Liver (tissue), 9 donors: ENCODE measurements around the gene RTN4RL2. TPM values are rescaled to one million over a fixed set of nuclear protein-coding genes. Genes with fewer than 3 reads are reported as not detected.

Experiments used
- DNase-seq: peaks from one replicate; pipeline ENCODE4 v3.0.0-alpha.2; 2017; ENCODE audit warnings: low spot score
- H3K27ac ChIP-seq, 2 donors: one replicate each; pipeline ENCODE4 v1.7.0; 2013; ENCODE audit warnings: inconsistent platforms in 2 of 2, low read length in 2 of 2, control low read depth in 1 of 2, low read depth in 1 of 2, mild to moderate bottlenecking in 1 of 2
- H3K27me3 ChIP-seq, 4 donors: one replicate each; pipeline versions ENCODE4 v1.6.1 to v1.7.0; 2013; ENCODE audit warnings: low read length in 3 of 4, inconsistent platforms in 1 of 4, mild to moderate bottlenecking in 1 of 4, moderate library complexity in 1 of 4; ENCODE audit not compliant: control insufficient read depth in 4 of 4, insufficient read depth in 4 of 4
- H3K36me3 ChIP-seq, 4 donors: one replicate each; pipeline versions ENCODE4 v1.6.1 to v1.7.0; 2013; ENCODE audit warnings: low read length in 3 of 4, mild to moderate bottlenecking in 3 of 4, low read depth in 1 of 4, moderate library complexity in 1 of 4; ENCODE audit not compliant: control insufficient read depth in 4 of 4, insufficient read depth in 3 of 4
- H3K4me1 ChIP-seq, 4 donors: one replicate each; pipeline versions ENCODE4 v1.6.1 to v1.7.0; 2013; ENCODE audit warnings: low read length in 3 of 4, mild to moderate bottlenecking in 3 of 4, moderate library complexity in 1 of 4; ENCODE audit not compliant: control insufficient read depth in 4 of 4, insufficient read depth in 4 of 4
- H3K4me3 ChIP-seq, 3 donors: one replicate each; pipeline versions ENCODE4 v1.6.1 to v1.7.0; 2013; ENCODE audit warnings: low read length in 3 of 3, control low read depth in 1 of 3, low read depth in 1 of 3, mild to moderate bottlenecking in 1 of 3
- H3K9ac ChIP-seq, 2 donors: one replicate each; pipeline ENCODE4 v1.7.0; 2013; ENCODE audit warnings: low read length in 2 of 2, mild to moderate bottlenecking in 2 of 2, moderate library complexity in 2 of 2, control low read depth in 1 of 2, low read depth in 1 of 2
- H3K9me3 ChIP-seq, 4 donors: one replicate each; pipeline versions ENCODE4 v1.6.1 to v1.7.0; 2013; ENCODE audit warnings: low read length in 3 of 4; ENCODE audit not compliant: control insufficient read depth in 4 of 4
- CTCF ChIP-seq: fragments of 150-350 bp; IDR thresholded peaks from 2 replicates; pipeline ENCODE4 v1.5.1; 2017; ENCODE audit warnings: improper control_type of control experiment, low read depth, low read length; ENCODE audit not compliant: missing input control
- EGR1 ChIP-seq, 2 donors: IDR thresholded peaks; 2 replicates each; pipeline ENCODE4 v1.6.1; 2016 to 2018; ENCODE audit warnings: antibody characterized with exemption in 2 of 2, low read depth in 2 of 2
- FOXA1 ChIP-seq: IDR thresholded peaks from 2 replicates; pipeline ENCODE4 v1.6.1; 2016; ENCODE audit warnings: antibody characterized with exemption
- GABPA ChIP-seq, 2 donors: IDR thresholded peaks in 1 of 2; conservative IDR thresholded peaks in 1 of 2; 2 replicates each; pipeline ENCODE4 v1.6.1; 2016; ENCODE audit warnings: antibody characterized with exemption in 2 of 2, mild to moderate bottlenecking in 1 of 2, moderate library complexity in 1 of 2
- HNF4A ChIP-seq, 2 donors: conservative IDR thresholded peaks; 2 replicates each; pipeline ENCODE4 v1.6.1; 2016; ENCODE audit warnings: antibody characterized with exemption in 2 of 2, mild to moderate bottlenecking in 2 of 2
- HNF4G ChIP-seq: IDR thresholded peaks from 2 replicates; pipeline ENCODE4 v1.6.1; 2016; ENCODE audit warnings: antibody characterized with exemption
- NR2F2 ChIP-seq: IDR thresholded peaks from 2 replicates; pipeline ENCODE4 v1.6.1; 2016; ENCODE audit warnings: antibody characterized with exemption
- REST ChIP-seq: IDR thresholded peaks from 2 replicates; pipeline ENCODE4 v1.6.1; 2016; ENCODE audit warnings: antibody characterized with exemption, mild to moderate bottlenecking
- RXRA ChIP-seq, 2 donors: IDR thresholded peaks; 2 replicates each; pipeline ENCODE4 v1.6.1; 2017 to 2018; ENCODE audit warnings: antibody characterized with exemption in 2 of 2, mild to moderate bottlenecking in 1 of 2
- SP1 ChIP-seq: IDR thresholded peaks from 2 replicates; pipeline ENCODE4 v1.6.1; 2018; ENCODE audit warnings: antibody characterized with exemption, mild to moderate bottlenecking
- ZBTB33 ChIP-seq: IDR thresholded peaks from 2 replicates; pipeline ENCODE4 v1.6.1; 2016; ENCODE audit warnings: antibody characterized with exemption
- WGBS: extraction: QIAGEN DNeasy Blood & Tissue Kit; methylation state at CpG from one replicate; pipeline ENCODE4 v1.1.7; 2013; 5-methylcytosine and 5-hydroxymethylcytosine counted together
- polyA plus RNA-seq, 2 donors: library from polyadenylated mRNA; stranded (reverse) in 1 of 2; unstranded in 1 of 2; fragments of 200-250 nt in 1 of 2; fragments of >200 nt in 1 of 2; fragmentation: Nextera tagmentation in 1 of 2; extraction: Ambion mirVana in 1 of 2; gene quantifications; one replicate each; pipeline versions ENCODE4 v1.2.1 to v1.2.3, GENCODE V29; 2013 to 2015
- total RNA-seq, 2 donors: library from RNA; depleted of rRNA; stranded (reverse); fragments of >200 nt; gene quantifications; one replicate each; pipeline ENCODE4 v1.2.3, GENCODE V29; 2014
- donor health status: healthy.
- donor health status: healthy.
- donor health status: healthy.
- donor health status: healthy.
- donor health status: healthy.

The RTN4RL2 gene
- total and polyA plus RNA-seq, 4 donors = 0.75 to 18.1 (median 3.2) TPM

- no peak overlapping the region for H3K9ac ChIP-seq
- TF ChIP-seq CTCF = no peak
- TF ChIP-seq ZBTB33 = no peak
- no peak for TF ChIP-seq SP1
- TF ChIP-seq HNF4G = no peak
- TF ChIP-seq HNF4A (conservative IDR thresholded peaks at IDR 0.05) = no peak
- TF ChIP-seq REST = no peak
- H3K27ac ChIP-seq = no peak overlapping the region
- no peaks in the 10 kb centered on the region for H3K27me3 ChIP-seq
- H3K4me3 ChIP-seq = no peak overlapping the region
- WGBS = 86% methylated on average over 4 of the region's 4 CpGs
- H3K4me1 ChIP-seq = peaks cover 33 to 60% (median 50%) of the 10 kb centered on the region in 4 donors
- H3K9me3 ChIP-seq = no peaks in the 10 kb centered on the region
- DNase-seq = no peak
- peaks cover 0 to 14% (median 11%) of the 10 kb centered on the region in 4 donors for H3K36me3 ChIP-seq
Observed at GRCh38 chr11:57504511-57504910, 44.2 kb downstream of the RTN4RL2 start.

- TF ChIP-seq FOXA1 = no peak
- no peak for TF ChIP-seq GABPA (IDR thresholded peaks at IDR 0.05 in 1 of 2, conservative IDR thresholded peaks at IDR 0.05 in 1 of 2)
- TF ChIP-seq NR2F2 = no peak
- TF ChIP-seq EGR1 (IDR thresholded peaks at IDR 0.05; ENCODE audit: low read depth in 2 of 2) = no peak
- no peak for TF ChIP-seq RXRA (IDR thresholded peaks at IDR 0.05)
- no peak for DNase-seq
- Histone ChIP-seq H3K27ac (no peak overlapping the region), H3K36me3 (peaks cover 0 to 14% (median 9%) of the 10 kb centered on the region in 4 donors), H3K27me3 (no peaks in the 10 kb centered on the region), H3K4me1 (peaks cover 19 to 40% (median 30%) of the 10 kb centered on the region in 4 donors), H3K9ac (no peak overlapping the region), H3K4me3 (no peak overlapping the region), H3K9me3 (no peaks in the 10 kb centered on the region)
- WGBS = 98% methylated on average over 1 of the region's 1 CpG
Observed at GRCh38 chr11:57506522-57506921, 46.2 kb downstream of the RTN4RL2 start.
